Smooth muscle cell of the coronary artery (primary cell): Measurements from ENCODE around the gene HOXB7. TPM values are rescaled to one million over a fixed set of nuclear protein-coding genes. Genes with fewer than 3 reads are reported as not detected.

Experiments
- total RNA-seq: library from RNA; depleted of rRNA; stranded (reverse); fragments of >200 nt; gene quantifications from 2 replicates; pipeline ENCODE4 v1.2.3, GENCODE V29; 2014; ENCODE audit warnings: low replicate concordance

The HOXB7 gene
- total RNA-seq: 0.30 TPM in 1 of 2 replicates, not detected in the other

GRCh38 chr17:48610282-48611211 lies at the start of gene HOXB7:
HOXB7 (minus strand) TSS chr17:48611017; CDS start chr17:48610918, 99 bp downstream.

GRCh38 chr17:48626245-48627117 lies 15.7 kb upstream of the HOXB7 start, which contains the start of gene HOXB9:
HOXB9 (minus strand) TSS chr17:48626358; CDS start chr17:48626269, 89 bp downstream.

GRCh38 chr17:48615047-48615962 lies 4.5 kb upstream of the HOXB7 start, which contains the start of gene HOXB8:
HOXB8 (minus strand) TSS chr17:48615292; CDS start chr17:48614704, 588 bp downstream.

GRCh38 chr17:48604770-48605329 lies 6.0 kb downstream of the HOXB7 start, which contains the start of gene HOXB6:
HOXB6 (minus strand) TSS chr17:48604986; CDS start chr17:48598150, 6,836 bp downstream.

GRCh38 chr17:48593126-48593829 lies 17.5 kb downstream of the HOXB7 start, which contains the start of gene HOXB5:
HOXB5 (minus strand) TSS chr17:48593779; CDS start chr17:48593682, 97 bp downstream.

GRCh38 chr17:48589831-48590606 lies 20.8 kb downstream of the HOXB7 start, which contains the start of gene HOXB3:
HOXB3 (minus strand) TSS chr17:48590241; CDS start chr17:48552474, 37,767 bp downstream.

GRCh38 chr17:48577946-48578615 lies 32.7 kb downstream of the HOXB7 start, which contains the start of gene HOXB4:
HOXB4 (minus strand) TSS chr17:48578350; CDS start chr17:48578319, 31 bp downstream.

Other genes starting within 250 kb of the HOXB7 start
- gene SKAP1, start 180.8 kb downstream of the HOXB7 start, total RNA-seq: not detected in 2 replicates
- gene HOXB1, start 80.0 kb downstream of the HOXB7 start, total RNA-seq: not detected in 2 replicates
- gene HOXB2, start 65.9 kb downstream of the HOXB7 start, total RNA-seq: 0.47 and 3.8 TPM in 2 replicates
- gene HOXB4, start 32.7 kb downstream of the HOXB7 start, total RNA-seq: 0.35 and 0.90 TPM in 2 replicates
- 0.59 and 2.6 TPM in 2 replicates for gene HOXB3, start 20.8 kb downstream of the HOXB7 start, total RNA-seq
- gene HOXB5, start 17.2 kb downstream of the HOXB7 start, total RNA-seq: not detected in 2 replicates
- 0.08 and 0.12 TPM in 2 replicates for gene HOXB6, start 6.0 kb downstream of the HOXB7 start, total RNA-seq
- gene HOXB8, start 4.3 kb upstream of the HOXB7 start, total RNA-seq: not detected in 2 replicates
- gene HOXB9, start 15.3 kb upstream of the HOXB7 start, total RNA-seq: not detected in 2 replicates
- gene PRAC1, start 111.5 kb upstream of the HOXB7 start, total RNA-seq: not detected in 2 replicates
- gene PRAC2, start 112.2 kb upstream of the HOXB7 start, total RNA-seq: not detected in 2 replicates
- not detected in 2 replicates for gene HOXB13, start 117.7 kb upstream of the HOXB7 start, total RNA-seq
- gene TTLL6, start 206.2 kb upstream of the HOXB7 start, total RNA-seq: not detected in 2 replicates
- gene CALCOCO2, start 220.0 kb upstream of the HOXB7 start, total RNA-seq: 29.3 and 66.0 TPM in 2 replicates